ENCODE measurements around the gene UVRAG. TPM values are rescaled to one million over a fixed set of nuclear protein-coding genes. Genes with fewer than 3 reads are reported as not detected.

UVRAG gene
- total and polyA plus RNA-seq, 2 donors (not counting 1 experiment from before 2014, with no cell fraction given), result 37.7 to 94.1 TPM

- H3K27ac ChIP-seq (ENCODE audit: low read length in 2 of 2), result no peak overlapping the region
- DNase-seq (no peak), ATAC-seq (ENCODE audit: low read depth) (no peak)
- no peak overlapping the region for H3K4me3 Mint-ChIP-seq
- no peaks in the 10 kb centered on the region for H3K27me3 Mint-ChIP-seq
- no peaks in the 10 kb centered on the region for H3K27me3 ChIP-seq (replicated peaks in 1 of 4; ENCODE audit: control extremely low read depth in 1 of 4, control insufficient read depth in 3 of 4, insufficient read depth in 4 of 4, low read length in 3 of 4)
- peaks cover 45% of the 10 kb centered on the region for H3K79me2 ChIP-seq (ENCODE audit: control insufficient read depth, insufficient read depth, low read length)
- no peak overlapping the region for H3K4me2 ChIP-seq (replicated peaks; ENCODE audit: low read depth, low read length, poor library complexity, severe bottlenecking)
- ChIA-PET CTCF (interaction anchor here (0.6 kb wide), 1 partner anchor 22 kb away, joined by 4 read pairs; no protein-coding TSS in a partner anchor), POLR2A (no interaction called here)
- H3K9me3 Mint-ChIP-seq (ENCODE audit: insufficient read depth), result peaks cover 2% of the 10 kb centered on the region
- no peak overlapping the region for H2AFZ ChIP-seq (ENCODE audit: insufficient read depth, low read depth, low read length, poor library complexity, severe bottlenecking)
- no peaks in the 10 kb centered on the region for H3K4me1 ChIP-seq (ENCODE audit: control insufficient read depth in 2 of 2, insufficient read depth in 2 of 2, low read length in 2 of 2)
- WGBS (ENCODE audit: insufficient coverage), result 95% methylated on average over 6 of the region's 6 CpGs
- peaks cover 47% of the 10 kb centered on the region for H4K20me1 ChIP-seq (ENCODE audit: control insufficient read depth, insufficient read depth, low read length, poor library complexity, severe bottlenecking)
- intact Hi-C loops (cut with micrococcal nuclease), result no loop called here
- no peak overlapping the region for H3K27ac Mint-ChIP-seq
- H3K9me3 ChIP-seq (ENCODE audit: control extremely low read depth in 1 of 3, control insufficient read depth in 2 of 3, insufficient read depth in 1 of 3, low read length in 2 of 3), result no peaks in the 10 kb centered on the region
- no peak overlapping the region for H3K4me3 ChIP-seq (ENCODE audit: control extremely low read depth in 1 of 5, extremely low read depth in 1 of 5, insufficient read depth in 1 of 5, low read depth in 2 of 5, low read length in 4 of 5)
- no peak for TF ChIP-seq EZH2 (IDR thresholded peaks at IDR 0.05; ENCODE audit: borderline replicate concordance, insufficient read depth, low read depth, low read length, poor library complexity, severe bottlenecking)
- TF ChIP-seq, protein P1, sequence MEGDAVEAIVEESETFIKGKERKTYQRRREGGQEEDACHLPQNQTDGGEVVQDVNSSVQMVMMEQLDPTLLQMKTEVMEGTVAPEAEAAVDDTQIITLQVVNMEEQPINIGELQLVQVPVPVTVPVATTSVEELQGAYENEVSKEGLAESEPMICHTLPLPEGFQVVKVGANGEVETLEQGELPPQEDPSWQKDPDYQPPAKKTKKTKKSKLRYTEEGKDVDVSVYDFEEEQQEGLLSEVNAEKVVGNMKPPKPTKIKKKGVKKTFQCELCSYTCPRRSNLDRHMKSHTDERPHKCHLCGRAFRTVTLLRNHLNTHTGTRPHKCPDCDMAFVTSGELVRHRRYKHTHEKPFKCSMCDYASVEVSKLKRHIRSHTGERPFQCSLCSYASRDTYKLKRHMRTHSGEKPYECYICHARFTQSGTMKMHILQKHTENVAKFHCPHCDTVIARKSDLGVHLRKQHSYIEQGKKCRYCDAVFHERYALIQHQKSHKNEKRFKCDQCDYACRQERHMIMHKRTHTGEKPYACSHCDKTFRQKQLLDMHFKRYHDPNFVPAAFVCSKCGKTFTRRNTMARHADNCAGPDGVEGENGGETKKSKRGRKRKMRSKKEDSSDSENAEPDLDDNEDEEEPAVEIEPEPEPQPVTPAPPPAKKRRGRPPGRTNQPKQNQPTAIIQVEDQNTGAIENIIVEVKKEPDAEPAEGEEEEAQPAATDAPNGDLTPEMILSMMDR (IDR thresholded peaks at IDR 0.05), result no peak
- no peak overlapping the region for H3K9ac ChIP-seq (ENCODE audit: low read length)
- peaks cover 12% of the 10 kb centered on the region for H3K4me1 Mint-ChIP-seq
- peaks cover 4 to 17% of the 10 kb centered on the region in 2 experiments for H3K36me3 ChIP-seq (replicated peaks in 1 of 2; ENCODE audit: control extremely low read depth in 1 of 2, control insufficient read depth in 1 of 2, extremely low read depth in 1 of 2, insufficient read depth in 2 of 2, low read length in 1 of 2)
Measured at GRCh38 chr11:76096552-76096951, 281.5 kb downstream of the UVRAG start.

- Mint-ChIP-seq H3K4me1 (peaks cover 6% of the 10 kb centered on the region), H3K4me3 (no peak overlapping the region), H3K27ac (no peak overlapping the region), H3K27me3 (no peaks in the 10 kb centered on the region), H3K9me3 (ENCODE audit: insufficient read depth) (peaks cover 2% of the 10 kb centered on the region)
- CTCF ChIA-PET, result no interaction called here
- H3K79me2 ChIP-seq (ENCODE audit: control insufficient read depth, insufficient read depth, low read length), result peaks cover 26% of the 10 kb centered on the region
- peaks cover 62% of the 10 kb centered on the region for H4K20me1 ChIP-seq (ENCODE audit: control insufficient read depth, insufficient read depth, low read length, poor library complexity, severe bottlenecking)
- intact Hi-C loops (cut with micrococcal nuclease), result no loop called here
- H3K4me2 ChIP-seq (replicated peaks; ENCODE audit: low read depth, low read length, poor library complexity, severe bottlenecking), result no peak overlapping the region
- no peaks in the 10 kb centered on the region for H3K27me3 ChIP-seq (replicated peaks in 1 of 4; ENCODE audit: control extremely low read depth in 1 of 4, control insufficient read depth in 3 of 4, insufficient read depth in 4 of 4, low read length in 3 of 4)
- no peak for DNase-seq
- POLR2A ChIA-PET, result no interaction called here
- WGBS (ENCODE audit: insufficient coverage), result 69% methylated on average over 1 of the region's 1 CpG
- no peaks in the 10 kb centered on the region for H3K4me1 ChIP-seq (ENCODE audit: control insufficient read depth in 2 of 2, insufficient read depth in 2 of 2, low read length in 2 of 2)
- H3K36me3 ChIP-seq (replicated peaks in 1 of 2; ENCODE audit: control extremely low read depth in 1 of 2, control insufficient read depth in 1 of 2, extremely low read depth in 1 of 2, insufficient read depth in 2 of 2, low read length in 1 of 2), result peaks cover 6 to 21% of the 10 kb centered on the region in 2 experiments
- H2AFZ ChIP-seq (ENCODE audit: insufficient read depth, low read depth, low read length, poor library complexity, severe bottlenecking), result no peak overlapping the region
- H3K4me3 ChIP-seq (ENCODE audit: control extremely low read depth in 1 of 5, extremely low read depth in 1 of 5, insufficient read depth in 1 of 5, low read depth in 2 of 5, low read length in 4 of 5), result no peak overlapping the region
- no peak overlapping the region for H3K27ac ChIP-seq (ENCODE audit: low read length in 2 of 2)
- TF ChIP-seq, protein P1 (IDR thresholded peaks at IDR 0.05), result no peak
- no peak for TF ChIP-seq EZH2 (IDR thresholded peaks at IDR 0.05; ENCODE audit: borderline replicate concordance, insufficient read depth, low read depth, low read length, poor library complexity, severe bottlenecking)
- H3K9ac ChIP-seq (ENCODE audit: low read length), result no peak overlapping the region
- H3K9me3 ChIP-seq (ENCODE audit: control extremely low read depth in 1 of 3, control insufficient read depth in 2 of 3, insufficient read depth in 1 of 3, low read length in 2 of 3), result no peaks in the 10 kb centered on the region
- ATAC-seq (ENCODE audit: low read depth), result no peak
Measured at GRCh38 chr11:76102802-76103201, 287.8 kb downstream of the UVRAG start.
